GM19455 (cell line): ENCODE measurements around the gene IVD.
A peak's percentile ranks its signal among the peaks of the same experiment; 100 is the strongest.

Experiments used
- ATAC-seq: cut with Tn5 transposase; IDR thresholded peaks from one replicate; pipeline ENCODE4 v1.9.1; 2021; ENCODE audit not compliant: unreplicated experiment

IVD gene

GRCh38 chr15:40413036-40413435 lies 7.4 kb downstream of the IVD start:
- no peak for ATAC-seq

DNA sequence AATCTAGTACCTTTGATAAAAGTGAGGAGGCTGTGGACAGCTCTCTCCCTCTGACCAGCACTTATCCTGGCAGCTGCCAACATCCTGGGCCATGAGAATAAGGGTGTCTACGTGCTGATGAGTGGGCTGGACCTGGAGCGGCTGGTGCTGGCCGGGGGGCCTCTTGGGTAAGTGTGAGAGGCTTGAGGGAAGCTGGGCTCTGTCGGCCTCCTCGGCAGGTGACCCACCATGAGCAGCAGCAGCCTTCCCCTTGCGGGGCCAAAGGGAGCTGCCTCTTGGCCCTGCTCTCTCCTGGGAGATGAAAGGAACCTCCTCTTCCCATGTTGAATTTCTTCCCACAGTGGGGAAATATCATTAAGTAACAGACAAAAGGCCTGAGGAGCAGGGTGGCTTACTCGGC lies 9.2 kb downstream of the IVD start:
- ATAC-seq = no peak

DNA sequence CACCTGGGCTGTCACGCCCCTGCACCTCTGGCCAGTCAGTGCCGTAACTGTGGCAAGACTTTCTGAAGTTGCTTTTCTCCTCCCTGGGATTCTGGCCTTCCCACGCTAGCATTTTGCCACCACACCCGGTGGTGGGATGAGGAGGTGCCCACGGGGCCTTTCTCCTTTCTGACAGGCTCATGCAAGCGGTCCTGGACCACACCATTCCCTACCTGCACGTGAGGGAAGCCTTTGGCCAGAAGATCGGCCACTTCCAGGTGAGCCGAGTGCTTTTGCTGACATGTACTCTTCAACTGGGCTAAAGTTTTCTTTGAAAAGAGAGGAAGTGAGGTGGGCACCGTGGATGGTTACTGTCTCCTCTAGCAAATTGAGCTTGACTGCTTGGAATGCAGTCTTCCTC lies 9.6 kb downstream of the IVD start:
- no peak for ATAC-seq

- ATAC-seq = no peak
Measured at GRCh38 chr15:40416056-40416455, 10.5 kb downstream of the IVD start.

GRCh38 chr15:40418126-40418525 lies 12.5 kb downstream of the IVD start:
- ATAC-seq = no peak

DNA sequence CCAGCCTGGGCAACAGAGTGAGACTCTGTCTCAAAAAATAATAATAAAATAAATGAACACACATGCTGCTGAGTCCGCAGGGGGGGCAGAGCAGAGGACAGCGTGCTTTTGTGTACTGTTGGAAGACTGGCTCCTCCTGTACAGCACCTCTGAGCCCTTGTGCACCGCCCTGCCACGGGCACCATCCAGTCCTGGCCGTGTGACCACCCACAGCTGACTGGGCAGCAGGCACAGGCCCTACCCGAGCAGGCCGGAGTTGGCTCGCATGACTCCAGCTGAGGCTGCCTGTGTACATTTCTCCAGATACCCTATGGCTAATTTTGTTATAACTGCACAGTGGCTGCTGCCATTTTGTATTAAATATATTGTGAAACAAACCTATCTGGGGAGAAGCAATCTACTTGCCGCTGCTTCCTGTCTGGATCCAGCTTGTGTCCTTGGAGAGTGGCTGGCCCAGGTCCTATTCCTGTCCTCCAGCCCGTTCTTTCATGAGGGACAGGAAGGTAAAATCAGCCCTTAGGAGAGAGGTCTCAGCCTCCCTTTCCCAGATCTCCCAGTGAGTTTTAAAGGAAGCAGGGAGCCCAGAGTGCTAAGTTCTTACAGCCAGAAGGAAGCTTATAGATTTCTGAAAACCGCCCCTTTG lies 14.6 kb downstream of the IVD start:
- no peak for ATAC-seq

DNA sequence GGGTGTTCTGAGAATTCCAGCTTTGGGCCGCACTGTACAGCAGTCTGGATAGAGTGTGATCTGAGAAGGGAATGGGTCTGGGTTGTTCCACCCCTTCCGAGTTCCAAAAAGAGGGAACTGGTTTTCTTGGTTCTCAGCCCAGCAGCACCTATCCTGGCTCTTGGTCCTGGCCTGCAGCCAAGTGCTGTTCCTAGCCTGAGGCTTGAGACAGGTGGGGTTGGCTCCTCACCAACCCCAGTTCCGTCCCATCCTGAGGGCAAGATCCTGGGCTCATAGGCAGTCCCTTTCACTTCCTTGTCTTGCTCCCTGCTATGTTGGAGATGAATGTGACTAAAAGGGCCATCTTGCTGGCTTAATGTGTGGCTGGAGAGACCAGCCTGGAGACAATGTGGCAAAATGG lies 15.2 kb downstream of the IVD start:
- no peak for ATAC-seq

- peak; percentile 68 for ATAC-seq
Measured at GRCh38 chr15:40421246-40422157, 15.9 kb downstream of the IVD start.

DNA sequence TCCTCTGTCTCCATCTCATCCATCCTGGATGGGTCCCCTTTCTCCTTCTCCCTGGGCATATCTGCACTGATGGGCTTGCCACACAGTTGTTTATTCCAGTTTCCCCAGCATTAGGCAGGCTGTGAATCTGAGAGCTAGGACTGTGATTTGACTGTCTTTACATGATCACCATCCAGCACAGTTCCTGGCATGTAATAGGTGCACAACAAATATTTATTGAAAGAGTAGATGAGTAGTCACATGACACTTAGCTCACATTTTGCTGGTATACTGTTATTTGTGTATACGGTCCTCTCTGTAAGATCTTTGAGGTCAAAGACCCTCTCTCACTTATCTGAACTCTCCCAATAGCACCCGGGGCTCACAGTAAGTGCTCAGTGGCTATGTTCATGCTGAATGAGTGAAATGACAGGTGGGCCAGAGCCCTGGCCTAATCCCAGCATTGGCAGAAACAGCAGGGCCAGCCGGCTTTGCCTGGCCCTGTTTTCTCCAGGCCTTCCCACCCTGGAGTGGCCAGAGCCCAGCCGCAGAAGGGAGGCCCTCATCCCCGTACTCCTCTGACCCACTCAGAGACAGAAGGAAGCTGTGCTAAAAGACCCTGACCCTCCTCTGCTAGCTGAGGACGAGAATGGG lies 19.0 kb downstream of the IVD start:
- no peak for ATAC-seq

GRCh38 chr15:40425681-40426080 lies 20.1 kb downstream of the IVD start:
- no peak for ATAC-seq

- no peak for ATAC-seq
Measured at GRCh38 chr15:40427188-40427587, 21.6 kb downstream of the IVD start.

DNA sequence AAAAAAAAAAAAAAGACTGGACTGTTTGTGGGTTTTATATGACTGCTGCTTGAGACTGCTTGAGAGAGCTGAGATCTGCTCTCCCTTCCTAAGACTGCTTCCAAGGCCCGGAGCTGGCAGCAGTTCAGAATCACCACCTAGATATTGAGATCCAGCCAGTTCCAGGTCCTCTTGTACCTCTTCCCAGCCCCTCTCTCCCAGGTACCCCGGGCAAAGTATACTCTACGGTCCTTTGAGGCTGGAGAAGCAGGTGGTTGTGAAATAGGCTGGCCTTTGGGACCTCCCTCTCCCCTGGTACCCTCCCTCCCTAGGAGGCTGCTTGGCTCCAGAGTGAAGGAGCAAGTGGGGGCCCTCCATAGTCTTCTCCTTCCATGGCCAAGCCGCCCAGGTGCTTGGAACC lies 22.6 kb downstream of the IVD start:
- ATAC-seq = no peak

DNA sequence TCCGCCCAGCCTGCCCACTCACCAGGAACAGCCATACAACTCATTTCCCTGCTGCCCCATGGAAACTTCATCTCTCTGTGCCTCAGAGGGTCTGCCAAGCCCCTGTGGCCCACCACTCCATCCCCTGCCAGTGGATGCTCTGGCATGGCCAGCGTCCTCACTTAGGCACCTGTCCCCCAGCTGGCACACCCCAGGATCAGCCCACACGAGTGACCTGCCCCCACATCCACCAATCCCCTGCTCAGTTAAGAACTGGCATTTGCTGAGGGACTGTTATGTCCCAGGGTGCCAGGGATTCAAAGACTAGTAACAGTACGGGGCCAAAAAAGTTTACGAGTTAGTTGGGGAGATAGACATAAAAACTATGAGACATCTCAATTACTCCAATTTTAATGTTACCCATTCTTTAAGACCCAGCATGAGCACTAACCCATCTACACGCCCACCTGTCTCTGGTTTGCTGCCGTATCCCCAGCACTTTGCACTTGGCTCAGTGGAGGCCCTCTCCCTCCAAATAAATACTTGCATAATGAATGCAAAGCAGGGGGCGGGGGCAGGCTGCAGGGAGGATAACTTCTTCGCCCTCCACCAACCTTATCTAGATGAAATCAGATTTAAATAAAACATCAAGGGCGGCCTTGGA lies 23.6 kb downstream of the IVD start:
- ATAC-seq = no peak

- ATAC-seq = no peak
Measured at GRCh38 chr15:40430271-40430805, 24.7 kb downstream of the IVD start.

- no peak for ATAC-seq
Measured at GRCh38 chr15:40435023-40435709, 29.6 kb downstream of the IVD start.

- ATAC-seq = no peak
Measured at GRCh38 chr15:40435710-40436089, 30.1 kb downstream of the IVD start.

- ATAC-seq = no peak
Measured at GRCh38 chr15:40436116-40436891, 30.7 kb downstream of the IVD start.

DNA sequence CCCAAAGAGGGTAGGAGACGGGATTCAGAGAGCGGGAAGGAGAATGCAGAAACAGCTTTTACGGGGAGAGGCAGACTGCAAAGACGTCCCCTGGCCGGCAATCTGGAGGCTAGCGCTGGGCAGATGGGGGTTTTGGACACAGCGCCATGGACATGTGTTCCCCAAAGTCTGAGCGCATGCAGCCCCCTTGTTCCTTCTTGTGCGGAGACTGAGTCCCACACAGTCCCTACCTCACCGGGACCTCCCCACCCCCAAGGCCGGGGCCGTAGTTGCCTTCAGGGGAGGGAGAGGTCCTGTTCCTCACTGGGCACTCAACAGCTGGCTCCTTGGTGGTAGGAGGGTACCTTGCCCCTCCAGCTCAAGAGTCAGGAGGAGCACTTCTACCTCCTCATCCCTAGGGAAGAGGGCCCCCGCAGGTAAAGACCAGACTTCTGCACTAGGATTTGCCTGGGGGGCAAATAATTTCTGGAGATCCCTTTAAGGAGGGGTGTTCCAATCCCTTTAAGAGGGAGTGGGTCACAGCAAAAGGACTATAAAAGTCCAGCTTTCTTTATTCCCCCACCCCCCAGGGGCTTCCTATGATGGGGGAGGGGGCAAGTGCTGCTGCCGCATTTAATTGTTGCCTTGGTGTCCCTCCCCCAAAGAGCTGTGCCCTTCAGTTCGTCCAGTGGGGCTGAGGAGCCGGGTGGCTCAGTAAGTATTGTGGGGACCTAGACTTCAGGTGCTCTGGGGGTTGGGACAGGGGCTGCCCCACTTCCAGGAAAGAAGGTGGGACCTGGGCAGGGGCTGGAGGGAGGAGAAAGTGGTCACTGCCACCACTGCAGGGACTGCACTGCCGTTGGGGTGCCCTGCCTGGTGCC lies 31.5 kb downstream of the IVD start:
- no peak for ATAC-seq
